ENCODE measurements around the gene DELE1. TPM values are rescaled to one million over a fixed set of nuclear protein-coding genes. Genes with fewer than 3 reads are reported as not detected.
"Not testable (repeated sequence)": the region's sequence is repeated elsewhere in the genome, so short reads cannot be mapped to it uniquely, and the experiment has no call there.

DELE1 gene
- total and polyA plus RNA-seq, 4 donors: 25.0 to 100 (median 77.6) TPM

GRCh38 chr5:141914797-141915196 lies 8.9 kb upstream of the DELE1 start:
- Histone ChIP-seq H3K36me3 (ENCODE audit: control insufficient read depth in 1 of 2, insufficient read depth in 2 of 2, low read length in 1 of 2) (no peaks in the 10 kb centered on the region), H3K27ac (ENCODE audit: low read depth in 1 of 2, low read length in 2 of 2) (no peak overlapping the region), H3K4me3 (ENCODE audit: low read length in 2 of 2) (no peak overlapping the region), H3K4me1 (ENCODE audit: control insufficient read depth in 1 of 2, insufficient read depth in 2 of 2, low read length in 2 of 2) (no peaks in the 10 kb centered on the region), H3K9me3 (ENCODE audit: control insufficient read depth, low read length) (no peaks in the 10 kb centered on the region), H3K27me3 (ENCODE audit: control insufficient read depth in 1 of 2, insufficient read depth in 2 of 2, low read length in 1 of 2) (no peaks in the 10 kb centered on the region)
- WGBS, 2 donors: 98 to 100% methylated on average over 3 of the region's 3 CpGs
- no peak for DNase-seq
- intact Hi-C loops (cut with DNase I): loop anchor here in 1 of 2 donors (5.0 kb wide), 1 partner anchor 38 kb away; no protein-coding TSS in a partner anchor
- no peak for ATAC-seq (ENCODE audit: low FRiP score)

- DNase-seq: no peak
- WGBS, 2 donors: 86 to 88% methylated on average over 6 of the region's 6 CpGs
- Histone ChIP-seq H3K4me1 (ENCODE audit: control insufficient read depth in 1 of 2, insufficient read depth in 2 of 2, low read length in 2 of 2) (no peaks in the 10 kb centered on the region), H3K27ac (ENCODE audit: low read depth in 1 of 2, low read length in 2 of 2) (no peak overlapping the region), H3K36me3 (ENCODE audit: control insufficient read depth in 1 of 2, insufficient read depth in 2 of 2, low read length in 1 of 2) (no peaks in the 10 kb centered on the region), H3K27me3 (ENCODE audit: control insufficient read depth in 1 of 2, insufficient read depth in 2 of 2, low read length in 1 of 2) (no peaks in the 10 kb centered on the region), H3K4me3 (ENCODE audit: low read length in 2 of 2) (no peak overlapping the region), H3K9me3 (ENCODE audit: control insufficient read depth, low read length) (no peaks in the 10 kb centered on the region)
- ATAC-seq (ENCODE audit: low FRiP score): no peak
- intact Hi-C loops (cut with DNase I): loop anchor here in 1 of 2 donors (5.0 kb wide), 1 partner anchor 36 kb away; no protein-coding TSS in a partner anchor
These were observed 7.8 kb upstream of the DELE1 start for GRCh38 chr5:141915881-141916336.

GRCh38 chr5:141916522-141916921 lies 7.1 kb upstream of the DELE1 start:
- no peaks in the 10 kb centered on the region for H3K36me3 ChIP-seq (ENCODE audit: control insufficient read depth in 1 of 2, insufficient read depth in 2 of 2, low read length in 1 of 2)
- ATAC-seq (ENCODE audit: low FRiP score) (no peak), DNase-seq (no peak)
- H3K4me3 ChIP-seq (ENCODE audit: low read length in 2 of 2): no peak overlapping the region
- intact Hi-C loops (cut with DNase I): loop anchor here in 1 of 2 donors (5.0 kb wide), 1 partner anchor 36 kb away; no protein-coding TSS in a partner anchor
- H3K4me1 ChIP-seq (ENCODE audit: control insufficient read depth in 1 of 2, insufficient read depth in 2 of 2, low read length in 2 of 2): no peaks in the 10 kb centered on the region
- 78 to 79% methylated on average over 2 of the region's 2 CpGs for WGBS, 2 donors
- H3K9me3 ChIP-seq (ENCODE audit: control insufficient read depth, low read length): no peaks in the 10 kb centered on the region
- no peak overlapping the region for H3K27ac ChIP-seq (ENCODE audit: low read depth in 1 of 2, low read length in 2 of 2)
- H3K27me3 ChIP-seq (ENCODE audit: control insufficient read depth in 1 of 2, insufficient read depth in 2 of 2, low read length in 1 of 2): no peaks in the 10 kb centered on the region

GRCh38 chr5:141917760-141918159 lies 5.9 kb upstream of the DELE1 start:
- no peak for DNase-seq
- Histone ChIP-seq H3K9me3 (ENCODE audit: control insufficient read depth, low read length) (no peaks in the 10 kb centered on the region), H3K27ac (ENCODE audit: low read depth in 1 of 2, low read length in 2 of 2) (no peak overlapping the region), H3K36me3 (ENCODE audit: control insufficient read depth in 1 of 2, insufficient read depth in 2 of 2, low read length in 1 of 2) (no peaks in the 10 kb centered on the region), H3K4me3 (ENCODE audit: low read length in 2 of 2) (no peak overlapping the region), H3K4me1 (ENCODE audit: control insufficient read depth in 1 of 2, insufficient read depth in 2 of 2, low read length in 2 of 2) (no peaks in the 10 kb centered on the region), H3K27me3 (ENCODE audit: control insufficient read depth in 1 of 2, insufficient read depth in 2 of 2, low read length in 1 of 2) (no peaks in the 10 kb centered on the region)
- WGBS, 2 donors: 78 to 81% methylated on average over 5 of the region's 5 CpGs
- intact Hi-C loops (cut with DNase I): loop anchor here in 1 of 2 donors (5.0 kb wide), 1 partner anchor 35 kb away; no protein-coding TSS in a partner anchor
- ATAC-seq (ENCODE audit: low FRiP score): no peak

GRCh38 chr5:141919218-141920119 lies 4.2 kb upstream of the DELE1 start:
- intact Hi-C loops (cut with DNase I): loop anchor here in 1 of 2 donors (5.0 kb wide), 2 partner anchors 33 to 48 kb away; partner anchors contain the start of gene RNF14
- H3K9me3 ChIP-seq (ENCODE audit: control insufficient read depth, low read length): no peaks in the 10 kb centered on the region
- H3K36me3 ChIP-seq (ENCODE audit: control insufficient read depth in 1 of 2, insufficient read depth in 2 of 2, low read length in 1 of 2): no peaks in the 10 kb centered on the region
- ATAC-seq (ENCODE audit: low FRiP score) (no peak), DNase-seq (no peak)
- H3K27me3 ChIP-seq (ENCODE audit: control insufficient read depth in 1 of 2, insufficient read depth in 2 of 2, low read length in 1 of 2): no peaks in the 10 kb centered on the region
- 87 to 92% methylated on average over 8 of the region's 8 CpGs for WGBS, 2 donors
- H3K4me1 ChIP-seq (ENCODE audit: control insufficient read depth in 1 of 2, insufficient read depth in 2 of 2, low read length in 2 of 2): no peaks in the 10 kb centered on the region
- no peak overlapping the region for H3K4me3 ChIP-seq (ENCODE audit: low read length in 2 of 2)
- no peak overlapping the region for H3K27ac ChIP-seq (ENCODE audit: low read depth in 1 of 2, low read length in 2 of 2)

GRCh38 chr5:141920771-141921170 lies 2.9 kb upstream of the DELE1 start:
- no peak for ATAC-seq (ENCODE audit: low FRiP score)
- 83 to 84% methylated on average over 2 of the region's 2 CpGs for WGBS, 2 donors
- DNase-seq: no peak
- intact Hi-C loops (cut with DNase I): loop anchor here in 1 of 2 donors (5.0 kb wide), 1 partner anchor 47 kb away; the partner anchor contains the start of gene RNF14
- H3K9me3 ChIP-seq (ENCODE audit: control insufficient read depth, low read length): no peaks in the 10 kb centered on the region
- no peaks in the 10 kb centered on the region for H3K27me3 ChIP-seq (ENCODE audit: control insufficient read depth in 1 of 2, insufficient read depth in 2 of 2, low read length in 1 of 2)
- no peak overlapping the region for H3K27ac ChIP-seq (ENCODE audit: low read depth in 1 of 2, low read length in 2 of 2)
- H3K4me1 ChIP-seq (ENCODE audit: control insufficient read depth in 1 of 2, insufficient read depth in 2 of 2, low read length in 2 of 2): no peaks in the 10 kb centered on the region
- H3K4me3 ChIP-seq (ENCODE audit: low read length in 2 of 2): no peak overlapping the region
- H3K36me3 ChIP-seq (ENCODE audit: control insufficient read depth in 1 of 2, insufficient read depth in 2 of 2, low read length in 1 of 2): no peaks in the 10 kb centered on the region

GRCh38 chr5:141922827-141923447 lies 734 bp upstream of the DELE1 start:
- H3K9me3 ChIP-seq (ENCODE audit: control insufficient read depth, low read length); H3K36me3 ChIP-seq (ENCODE audit: control insufficient read depth in 1 of 2, insufficient read depth in 2 of 2, low read length in 1 of 2); ATAC-seq (ENCODE audit: low FRiP score); H3K27me3 ChIP-seq (ENCODE audit: control insufficient read depth in 1 of 2, insufficient read depth in 2 of 2, low read length in 1 of 2); H3K4me1 ChIP-seq (ENCODE audit: control insufficient read depth in 1 of 2, insufficient read depth in 2 of 2, low read length in 2 of 2): not testable (repeated sequence)
- 52 to 59% methylated on average over 25 to 28 of the region's 28 CpGs for WGBS, 2 donors
- intact Hi-C loops (cut with DNase I): loop anchor here in 1 of 2 donors (5.0 kb wide), 1 partner anchor 44 kb away; the partner anchor contains the start of gene RNF14
- Histone ChIP-seq H3K4me3 (ENCODE audit: low read length in 2 of 2) (peak overlapping the region; percentile 27 to 49), H3K27ac (ENCODE audit: low read depth in 1 of 2, low read length in 2 of 2) (peak overlapping the region; percentile 18 to 62)
- DNase-seq: peak in 1 of 2 donors; percentile 64

GRCh38 chr5:141926434-141926833 lies 2.8 kb downstream of the DELE1 start:
- ATAC-seq (ENCODE audit: low FRiP score) (no peak), DNase-seq (no peak)
- H3K27ac ChIP-seq (ENCODE audit: low read depth in 1 of 2, low read length in 2 of 2): no peak overlapping the region
- intact Hi-C loops (cut with DNase I): no loop called here
- H3K36me3 ChIP-seq (ENCODE audit: control insufficient read depth in 1 of 2, insufficient read depth in 2 of 2, low read length in 1 of 2): peaks cover 2 to 4% of the 10 kb centered on the region in 2 donors
- no peaks in the 10 kb centered on the region for H3K9me3 ChIP-seq (ENCODE audit: control insufficient read depth, low read length)
- 83 to 86% methylated on average over 2 of the region's 2 CpGs for WGBS, 2 donors
- H3K27me3 ChIP-seq (ENCODE audit: control insufficient read depth in 1 of 2, insufficient read depth in 2 of 2, low read length in 1 of 2): no peaks in the 10 kb centered on the region
- no peaks in the 10 kb centered on the region for H3K4me1 ChIP-seq (ENCODE audit: control insufficient read depth in 1 of 2, insufficient read depth in 2 of 2, low read length in 2 of 2)
- H3K4me3 ChIP-seq (ENCODE audit: low read length in 2 of 2): no peak overlapping the region
